ENCODE data around the gene KRTAP17-1. TPM values are rescaled to one million over a fixed set of nuclear protein-coding genes. Genes with fewer than 3 reads are reported as not detected.

The KRTAP17-1 gene
- total RNA-seq, 1 experiment from 2014 or later: not detected

DNA sequence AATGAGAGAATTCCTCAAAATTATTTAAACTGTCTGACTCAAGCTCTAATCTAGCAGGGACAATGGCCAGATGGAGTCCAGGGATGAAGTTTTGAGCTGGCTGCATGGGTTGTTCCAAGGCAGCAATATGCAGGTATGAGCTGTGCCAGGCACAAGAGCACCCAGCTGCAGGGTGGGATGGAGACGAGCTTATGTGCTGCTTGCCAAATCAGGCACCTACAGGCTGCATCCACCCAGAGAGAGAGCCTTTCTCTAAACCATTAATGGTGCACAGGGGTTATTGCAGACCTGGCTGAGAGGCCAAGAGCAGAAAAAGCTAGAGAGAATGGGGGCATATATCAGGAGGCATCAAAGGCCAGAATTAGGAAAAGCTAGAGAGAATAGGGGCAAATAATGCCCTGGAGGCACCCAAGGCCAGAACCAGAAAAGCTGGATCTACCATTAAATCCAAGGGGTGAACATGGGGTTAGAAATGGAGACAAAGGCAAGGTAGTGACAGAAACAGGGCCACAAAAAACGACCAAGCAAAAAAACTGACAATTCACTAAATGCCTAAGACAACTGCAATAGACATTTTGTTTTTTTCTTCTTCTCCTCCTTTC, 24.2 kb upstream of the KRTAP17-1 start:
- Histone ChIP-seq H3K4me1 (ENCODE audit: control insufficient read depth, insufficient read depth, low read length) (no peaks in the 10 kb centered on the region), H3K4me3 (ENCODE audit: low read depth in 2 of 2, low read length in 2 of 2) (no peak overlapping the region), H3K36me3 (ENCODE audit: control insufficient read depth, insufficient read depth, low read length) (no peaks in the 10 kb centered on the region), H3K9me3 (ENCODE audit: control insufficient read depth, insufficient read depth, low read depth, low read length) (no peaks in the 10 kb centered on the region), H3K27me3 (ENCODE audit: control insufficient read depth, insufficient read depth, low read length) (no peaks in the 10 kb centered on the region), H3K27ac (ENCODE audit: low read length) (no peak overlapping the region)
- ChIA-PET CTCF (no interaction called here), POLR2A (no interaction called here)
- ATAC-seq (no peak), DNase-seq (ENCODE audit: low read depth, low spot score) (no peak)
- no TSS peak for BruUV-seq (replicated peaks)
- TF ChIP-seq SIN3A (IDR thresholded peaks at IDR 0.05; ENCODE audit: borderline replicate concordance, insufficient read depth, low read depth, low read length): no peak
- TF ChIP-seq, protein P1, sequence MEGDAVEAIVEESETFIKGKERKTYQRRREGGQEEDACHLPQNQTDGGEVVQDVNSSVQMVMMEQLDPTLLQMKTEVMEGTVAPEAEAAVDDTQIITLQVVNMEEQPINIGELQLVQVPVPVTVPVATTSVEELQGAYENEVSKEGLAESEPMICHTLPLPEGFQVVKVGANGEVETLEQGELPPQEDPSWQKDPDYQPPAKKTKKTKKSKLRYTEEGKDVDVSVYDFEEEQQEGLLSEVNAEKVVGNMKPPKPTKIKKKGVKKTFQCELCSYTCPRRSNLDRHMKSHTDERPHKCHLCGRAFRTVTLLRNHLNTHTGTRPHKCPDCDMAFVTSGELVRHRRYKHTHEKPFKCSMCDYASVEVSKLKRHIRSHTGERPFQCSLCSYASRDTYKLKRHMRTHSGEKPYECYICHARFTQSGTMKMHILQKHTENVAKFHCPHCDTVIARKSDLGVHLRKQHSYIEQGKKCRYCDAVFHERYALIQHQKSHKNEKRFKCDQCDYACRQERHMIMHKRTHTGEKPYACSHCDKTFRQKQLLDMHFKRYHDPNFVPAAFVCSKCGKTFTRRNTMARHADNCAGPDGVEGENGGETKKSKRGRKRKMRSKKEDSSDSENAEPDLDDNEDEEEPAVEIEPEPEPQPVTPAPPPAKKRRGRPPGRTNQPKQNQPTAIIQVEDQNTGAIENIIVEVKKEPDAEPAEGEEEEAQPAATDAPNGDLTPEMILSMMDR (IDR thresholded peaks at IDR 0.05): no peak
- in situ Hi-C loops (cut with HindIII; ENCODE audit: low pct_unique_long_range_greater_than_20kb, low sequenced_read_pairs) (no loop called here), intact Hi-C loops (cut with micrococcal nuclease; ENCODE audit: unreplicated experiment) (loop anchor here (5.0 kb wide), 1 partner anchor 432 kb away; no protein-coding TSS in a partner anchor)

DNA sequence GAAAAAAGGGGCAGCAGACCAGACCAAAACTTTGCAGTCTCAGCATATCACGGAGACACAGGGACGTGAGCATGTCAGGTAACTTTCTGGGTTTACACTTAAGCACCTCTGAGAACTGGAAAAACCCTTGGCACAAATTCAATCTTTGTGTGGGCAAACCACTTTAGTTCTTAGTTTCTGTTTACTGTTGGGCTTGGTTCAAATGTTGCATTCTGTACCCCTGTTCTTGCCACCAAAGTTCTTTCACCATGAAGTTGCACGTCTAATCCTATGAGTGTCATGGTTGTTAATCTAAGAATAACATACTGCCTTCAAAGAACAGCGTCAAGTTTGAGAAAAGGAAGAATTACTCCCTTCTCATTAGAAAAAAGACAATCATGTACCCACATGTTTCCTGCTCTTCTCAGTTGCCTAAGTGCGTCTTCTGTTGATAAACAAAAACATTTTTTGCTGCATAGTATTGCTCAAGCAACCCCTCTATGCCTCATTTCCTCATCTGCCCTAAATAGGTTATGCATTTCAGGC, 23.5 kb upstream of the KRTAP17-1 start:
- Histone ChIP-seq H3K27ac (ENCODE audit: low read length) (no peak overlapping the region), H3K4me1 (ENCODE audit: control insufficient read depth, insufficient read depth, low read length) (no peaks in the 10 kb centered on the region), H3K36me3 (ENCODE audit: control insufficient read depth, insufficient read depth, low read length) (no peaks in the 10 kb centered on the region), H3K9me3 (ENCODE audit: control insufficient read depth, insufficient read depth, low read depth, low read length) (no peaks in the 10 kb centered on the region), H3K4me3 (ENCODE audit: low read depth in 2 of 2, low read length in 2 of 2) (no peak overlapping the region), H3K27me3 (ENCODE audit: control insufficient read depth, insufficient read depth, low read length) (no peaks in the 10 kb centered on the region)
- no peak for DNase-seq (ENCODE audit: low read depth, low spot score)
- no peak for ATAC-seq
- BruUV-seq (replicated peaks): no TSS peak
- intact Hi-C loops (cut with micrococcal nuclease; ENCODE audit: unreplicated experiment) (loop anchor here (5.0 kb wide), 1 partner anchor 432 kb away; no protein-coding TSS in a partner anchor), in situ Hi-C loops (cut with HindIII; ENCODE audit: low pct_unique_long_range_greater_than_20kb, low sequenced_read_pairs) (no loop called here)
- POLR2A ChIA-PET: no interaction called here
- CTCF ChIA-PET: no interaction called here
- TF ChIP-seq, protein P2, sequence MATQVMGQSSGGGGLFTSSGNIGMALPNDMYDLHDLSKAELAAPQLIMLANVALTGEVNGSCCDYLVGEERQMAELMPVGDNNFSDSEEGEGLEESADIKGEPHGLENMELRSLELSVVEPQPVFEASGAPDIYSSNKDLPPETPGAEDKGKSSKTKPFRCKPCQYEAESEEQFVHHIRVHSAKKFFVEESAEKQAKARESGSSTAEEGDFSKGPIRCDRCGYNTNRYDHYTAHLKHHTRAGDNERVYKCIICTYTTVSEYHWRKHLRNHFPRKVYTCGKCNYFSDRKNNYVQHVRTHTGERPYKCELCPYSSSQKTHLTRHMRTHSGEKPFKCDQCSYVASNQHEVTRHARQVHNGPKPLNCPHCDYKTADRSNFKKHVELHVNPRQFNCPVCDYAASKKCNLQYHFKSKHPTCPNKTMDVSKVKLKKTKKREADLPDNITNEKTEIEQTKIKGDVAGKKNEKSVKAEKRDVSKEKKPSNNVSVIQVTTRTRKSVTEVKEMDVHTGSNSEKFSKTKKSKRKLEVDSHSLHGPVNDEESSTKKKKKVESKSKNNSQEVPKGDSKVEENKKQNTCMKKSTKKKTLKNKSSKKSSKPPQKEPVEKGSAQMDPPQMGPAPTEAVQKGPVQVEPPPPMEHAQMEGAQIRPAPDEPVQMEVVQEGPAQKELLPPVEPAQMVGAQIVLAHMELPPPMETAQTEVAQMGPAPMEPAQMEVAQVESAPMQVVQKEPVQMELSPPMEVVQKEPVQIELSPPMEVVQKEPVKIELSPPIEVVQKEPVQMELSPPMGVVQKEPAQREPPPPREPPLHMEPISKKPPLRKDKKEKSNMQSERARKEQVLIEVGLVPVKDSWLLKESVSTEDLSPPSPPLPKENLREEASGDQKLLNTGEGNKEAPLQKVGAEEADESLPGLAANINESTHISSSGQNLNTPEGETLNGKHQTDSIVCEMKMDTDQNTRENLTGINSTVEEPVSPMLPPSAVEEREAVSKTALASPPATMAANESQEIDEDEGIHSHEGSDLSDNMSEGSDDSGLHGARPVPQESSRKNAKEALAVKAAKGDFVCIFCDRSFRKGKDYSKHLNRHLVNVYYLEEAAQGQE (IDR thresholded peaks at IDR 0.05; ENCODE audit: insufficient read depth in 1 of 2, low read depth in 2 of 2, low read length in 1 of 2): no peak
- TF ChIP-seq, protein P1 (IDR thresholded peaks at IDR 0.05): no peak

DNA sequence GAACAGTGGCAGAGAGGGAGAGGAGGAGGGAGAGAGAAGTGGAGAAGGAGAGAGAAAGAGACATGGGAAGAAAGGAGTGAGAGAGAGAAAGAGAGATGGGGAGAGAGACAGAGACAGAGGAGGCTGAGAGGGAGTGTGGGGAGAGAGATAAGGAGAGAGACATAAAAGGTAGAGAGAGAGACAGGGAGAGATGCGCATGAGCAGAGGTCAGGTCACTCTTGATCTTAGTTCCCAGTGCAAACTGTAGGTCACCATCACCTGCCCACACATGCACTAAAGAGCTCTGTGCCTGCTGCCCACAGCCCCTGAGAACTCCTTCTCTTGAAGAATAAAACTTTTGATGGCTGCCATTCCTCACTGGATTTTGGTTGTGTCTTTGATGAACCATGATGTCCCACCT, 20.2 kb upstream of the KRTAP17-1 start:
- H3K27ac ChIP-seq (ENCODE audit: low read length): no peak overlapping the region
- no peak for ATAC-seq
- TF ChIP-seq POLR2AphosphoS5 (IDR thresholded peaks at IDR 0.05; ENCODE audit: low read depth, low read length): no peak
- TF ChIP-seq TCF7L2 (IDR thresholded peaks at IDR 0.05; ENCODE audit: low read depth, low read length): no peak
- TF ChIP-seq, protein P2 (IDR thresholded peaks at IDR 0.05; ENCODE audit: insufficient read depth in 1 of 2, low read depth in 2 of 2, low read length in 1 of 2): no peak
- TF ChIP-seq, protein P1 (IDR thresholded peaks at IDR 0.05): no peak
- TF ChIP-seq SIN3A (IDR thresholded peaks at IDR 0.05; ENCODE audit: borderline replicate concordance, insufficient read depth, low read depth, low read length): no peak
- CTCF ChIA-PET: no interaction called here
- no peaks in the 10 kb centered on the region for H3K36me3 ChIP-seq (ENCODE audit: control insufficient read depth, insufficient read depth, low read length)
- H3K4me3 ChIP-seq (ENCODE audit: low read depth in 2 of 2, low read length in 2 of 2): no peak overlapping the region
- no peaks in the 10 kb centered on the region for H3K4me1 ChIP-seq (ENCODE audit: control insufficient read depth, insufficient read depth, low read length)
- no peak for DNase-seq (ENCODE audit: low read depth, low spot score)
- in situ Hi-C loops (cut with HindIII; ENCODE audit: low pct_unique_long_range_greater_than_20kb, low sequenced_read_pairs) (no loop called here), intact Hi-C loops (cut with micrococcal nuclease; ENCODE audit: unreplicated experiment) (loop anchor here (5.0 kb wide), 1 partner anchor 428 kb away; no protein-coding TSS in a partner anchor)
- POLR2A ChIA-PET: no interaction called here
- H3K27me3 ChIP-seq (ENCODE audit: control insufficient read depth, insufficient read depth, low read length): no peaks in the 10 kb centered on the region
- no peaks in the 10 kb centered on the region for H3K9me3 ChIP-seq (ENCODE audit: control insufficient read depth, insufficient read depth, low read depth, low read length)
- no TSS peak for BruUV-seq (replicated peaks)

Measured in Panc1 (cell line).